H9 (cell line): Measurements from ENCODE around the gene PXDC1. TPM values are rescaled to one million over a fixed set of nuclear protein-coding genes. Genes with fewer than 3 reads are reported as not detected.

ENCODE experiments used
- DNase-seq: peaks from one replicate; pipeline ENCODE4 v3.0.0-alpha.2; 2017
- H2AFZ ChIP-seq: one replicate; pipeline ENCODE4 v1.6.1; 2013; ENCODE audit warnings: mild to moderate bottlenecking, low read length, control low read depth, moderate library complexity
- H2AK5ac ChIP-seq: 2 replicates; pipeline ENCODE4 v1.6.1; 2013; ENCODE audit warnings: low read length, control low read depth, mixed read lengths; ENCODE audit not compliant: insufficient read length
- H2BK120ac ChIP-seq: one replicate; pipeline ENCODE4 v1.6.1; 2013; ENCODE audit warnings: low read depth, mild to moderate bottlenecking, low read length, control low read depth, inconsistent platforms; ENCODE audit not compliant: poor library complexity, severe bottlenecking
- H2BK12ac ChIP-seq: 2 replicates; pipeline ENCODE4 v1.6.1; 2013; ENCODE audit warnings: low read length, control low read depth, mixed read lengths, low read depth; ENCODE audit not compliant: insufficient read length
- H2BK15ac ChIP-seq: 2 replicates; pipeline ENCODE4 v1.6.1; 2013; ENCODE audit warnings: low read depth, low read length, control low read depth
- H2BK20ac ChIP-seq: one replicate; pipeline ENCODE4 v1.6.1; 2013; ENCODE audit warnings: low read depth, mild to moderate bottlenecking, low read length, control low read depth, inconsistent platforms; ENCODE audit not compliant: poor library complexity, severe bottlenecking
- H2BK5ac ChIP-seq: 2 replicates; pipeline ENCODE4 v1.6.1; 2013; ENCODE audit warnings: low read length, control low read depth, mixed read lengths; ENCODE audit not compliant: insufficient read length
- H3K14ac ChIP-seq: 2 replicates; pipeline ENCODE4 v1.6.1; 2013; ENCODE audit warnings: low read length, control low read depth; ENCODE audit not compliant: insufficient read depth
- H3K18ac ChIP-seq: 2 replicates; pipeline ENCODE4 v1.6.1; 2013; ENCODE audit warnings: low read depth, mild to moderate bottlenecking, mixed read lengths, low read length, control low read depth; ENCODE audit not compliant: insufficient read length
- H3K23ac ChIP-seq: 2 replicates; pipeline ENCODE4 v1.6.1; 2013; ENCODE audit warnings: low read length, control low read depth, mixed read lengths, low read depth; ENCODE audit not compliant: insufficient read length
- H3K23me2 ChIP-seq: 2 replicates; pipeline ENCODE4 v1.6.1; 2013; ENCODE audit warnings: low read depth, mild to moderate bottlenecking, mixed read lengths, low read length, control low read depth; ENCODE audit not compliant: insufficient read length, poor library complexity, severe bottlenecking
- H3K27ac ChIP-seq: 2 replicates; pipeline ENCODE4 v1.5.1; 2013; ENCODE audit warnings: low read length, control low read depth, mixed read lengths, low read depth; ENCODE audit not compliant: insufficient read length
- H3K27me3 ChIP-seq: 2 replicates; pipeline ENCODE4 v1.6.1; 2013; ENCODE audit warnings: low read length, control low read depth, inconsistent platforms; ENCODE audit not compliant: insufficient read depth
- H3K4ac ChIP-seq: 2 replicates; pipeline ENCODE4 v1.6.1; 2013; ENCODE audit warnings: low read depth, mild to moderate bottlenecking, control low read depth, inconsistent platforms, low read length, moderate library complexity
- H3K4me1 ChIP-seq: 2 replicates; pipeline ENCODE4 v1.6.1; 2013; ENCODE audit warnings: low read length, control low read depth, inconsistent platforms; ENCODE audit not compliant: insufficient read depth
- H3K4me2 ChIP-seq: 2 replicates; pipeline ENCODE4 v1.6.1; 2013; ENCODE audit warnings: low read length, control low read depth, mixed read lengths; ENCODE audit not compliant: insufficient read length, insufficient read depth
- H3K56ac ChIP-seq: 2 replicates; pipeline ENCODE4 v1.6.1; 2013; ENCODE audit warnings: low read depth, mild to moderate bottlenecking, mixed read lengths, low read length, control low read depth; ENCODE audit not compliant: insufficient read length
- H3K79me1 ChIP-seq: 2 replicates; pipeline ENCODE4 v1.6.1; 2013; ENCODE audit warnings: low read depth, mild to moderate bottlenecking, moderate library complexity, low read length, control low read depth, inconsistent platforms; ENCODE audit not compliant: insufficient read depth, poor library complexity, severe bottlenecking
- H3K79me2 ChIP-seq: 2 replicates; pipeline ENCODE4 v1.6.1; 2013; ENCODE audit warnings: low read length, control low read depth, inconsistent platforms; ENCODE audit not compliant: insufficient read depth
- H3K9ac ChIP-seq: 2 replicates; pipeline ENCODE4 v1.6.1; 2013; ENCODE audit warnings: low read length, control low read depth, mixed read lengths; ENCODE audit not compliant: insufficient read length; ENCODE audit errors: extremely low read depth
- H3K9me3 ChIP-seq: one replicate; pipeline ENCODE4 v1.6.1; 2013; ENCODE audit warnings: low read depth, low read length, inconsistent platforms; ENCODE audit not compliant: control insufficient read depth
- H3T11ph ChIP-seq: one replicate; pipeline ENCODE4 v1.6.1; 2013; ENCODE audit warnings: mild to moderate bottlenecking, low read length, control low read depth, inconsistent platforms
- H4K20me1 ChIP-seq: one replicate; pipeline ENCODE4 v1.6.1; 2013; ENCODE audit not compliant: control insufficient read depth, insufficient read length, insufficient read depth
- H4K5ac ChIP-seq: 2 replicates; pipeline ENCODE4 v1.6.1; 2013; ENCODE audit warnings: low read depth, mild to moderate bottlenecking, mixed read lengths, low read length, control low read depth; ENCODE audit not compliant: insufficient read length
- H4K8ac ChIP-seq: replicated peaks from 2 replicates; pipeline ENCODE4 v1.6.1; 2013; ENCODE audit warnings: low read length, control low read depth, mixed read lengths, low read depth; ENCODE audit not compliant: insufficient read length
- H4K91ac ChIP-seq: 2 replicates; pipeline ENCODE4 v1.6.1; 2013; ENCODE audit warnings: low read depth, mild to moderate bottlenecking, moderate library complexity, mixed read lengths, low read length, control low read depth; ENCODE audit not compliant: insufficient read length
- H3K27ac Mint-ChIP-seq, 3 experiments: 2 replicates in 2 of 3; 3 replicates in 1 of 3; pipeline ENCODE4 v1.8.0; 2020 to 2021; ENCODE audit warnings: mixed read lengths in 3 of 3, mild to moderate bottlenecking in 1 of 3, moderate library complexity in 1 of 3
- H3K27me3 Mint-ChIP-seq: 2 replicates; pipeline ENCODE4 v1.8.0; 2021; ENCODE audit warnings: low read depth, mild to moderate bottlenecking, moderate library complexity, mixed read lengths
- H3K36me3 Mint-ChIP-seq, 3 experiments: 2 replicates in 2 of 3; 3 replicates in 1 of 3; pipeline ENCODE4 v1.8.0; 2020 to 2021; ENCODE audit warnings: low read depth in 3 of 3, mixed read lengths in 3 of 3; ENCODE audit not compliant: insufficient read depth in 1 of 3
- H3K4me1 Mint-ChIP-seq, 2 experiments: 2 replicates each; pipeline ENCODE4 v1.8.0; 2020; ENCODE audit warnings: mixed read lengths in 2 of 2
- H3K4me3 Mint-ChIP-seq, 2 experiments: 2 replicates in 1 of 2; 3 replicates in 1 of 2; pipeline ENCODE4 v1.8.0; 2020 to 2021; ENCODE audit warnings: mild to moderate bottlenecking in 2 of 2, mixed read lengths in 2 of 2, moderate library complexity in 1 of 2
- H3K9me3 Mint-ChIP-seq, 2 experiments: 2 replicates in 1 of 2; 3 replicates in 1 of 2; pipeline ENCODE4 v1.8.0; 2020; ENCODE audit warnings: mild to moderate bottlenecking in 2 of 2, mixed read lengths in 2 of 2, moderate library complexity in 1 of 2
- CTCF ChIP-seq: fragments of 200-600 bp; sonication (generic); conservative IDR thresholded peaks from 3 replicates; pipeline ENCODE4 v1.8.0; 2021; ENCODE audit warnings: antibody characterized with exemption, mild to moderate bottlenecking
- WGBS: extraction: QIAGEN DNeasy Blood & Tissue Kit; methylation state at CpG from one replicate; pipeline ENCODE4 v1.1.7; 2013; ENCODE audit warnings: missing lambda C conversion rate, low lambda C conversion rate, mixed read lengths; ENCODE audit not compliant: insufficient read length; ENCODE audit errors: extremely low coverage; 5-methylcytosine and 5-hydroxymethylcytosine counted together
- total RNA-seq: library from RNA; stranded (reverse); gene quantifications from 2 replicates; pipeline ENCODE4 v1.2.1, GENCODE V29; 2021

PXDC1 gene
- total RNA-seq, 1 experiment from 2014 or later, result 3.1 TPM

GRCh38 chr6:3798055-3798919, 46.8 kb upstream of the PXDC1 start:
- H3T11ph ChIP-seq, result no peak overlapping the region
- no peaks in the 10 kb centered on the region for H3K79me1 ChIP-seq
- no peak for DNase-seq
- H3K4me2 ChIP-seq, result no peak overlapping the region
- Mint-ChIP-seq H3K9me3 (no peaks in the 10 kb centered on the region), H3K4me1 (peaks cover 25 to 34% of the 10 kb centered on the region in 2 experiments), H3K36me3 (no peaks in the 10 kb centered on the region), H3K27ac (no peak overlapping the region; a peak in 1 of 7 replicates), H3K4me3 (no peak overlapping the region), H3K27me3 (peaks cover 11% of the 10 kb centered on the region)
- no peaks in the 10 kb centered on the region for H3K9me3 ChIP-seq
- no peak overlapping the region for H2AK5ac ChIP-seq
- no peak overlapping the region for H3K23ac ChIP-seq
- H4K91ac ChIP-seq, result no peak overlapping the region
- H3K4ac ChIP-seq, result no peak overlapping the region
- H2BK120ac ChIP-seq, result no peak overlapping the region
- H2BK20ac ChIP-seq, result no peak overlapping the region
- H3K18ac ChIP-seq, result no peak overlapping the region
- no peak overlapping the region for H3K56ac ChIP-seq
- no peak overlapping the region for H2BK5ac ChIP-seq
- no peak overlapping the region for H3K14ac ChIP-seq
- no peak overlapping the region for H3K27ac ChIP-seq
- H4K5ac ChIP-seq, result no peak overlapping the region
- no peak overlapping the region for H2BK15ac ChIP-seq
- no peaks in the 10 kb centered on the region for H3K79me2 ChIP-seq
- H2BK12ac ChIP-seq, result no peak overlapping the region
- H3K27me3 ChIP-seq, result no peaks in the 10 kb centered on the region
- no peak overlapping the region for H3K9ac ChIP-seq
- no peak overlapping the region for H4K8ac ChIP-seq
- peaks cover 5% of the 10 kb centered on the region; the same call in 1 of the 2 replicates for H3K4me1 ChIP-seq
- no CpG with 5 or more reads among the region's 8 CpGs for WGBS
- no peaks in the 10 kb centered on the region for H4K20me1 ChIP-seq
- no peak for TF ChIP-seq CTCF
- no peaks in the 10 kb centered on the region for H3K23me2 ChIP-seq
- H2AFZ ChIP-seq, result no peak overlapping the region
